ENCODE data around the gene FUT8. TPM values are rescaled to one million over a fixed set of nuclear protein-coding genes. Genes with fewer than 3 reads are reported as not detected.

The FUT8 gene
- total RNA-seq, 4 donors from 2014 or later = 7.9 to 27.5 (median 12.8) TPM

DNA sequence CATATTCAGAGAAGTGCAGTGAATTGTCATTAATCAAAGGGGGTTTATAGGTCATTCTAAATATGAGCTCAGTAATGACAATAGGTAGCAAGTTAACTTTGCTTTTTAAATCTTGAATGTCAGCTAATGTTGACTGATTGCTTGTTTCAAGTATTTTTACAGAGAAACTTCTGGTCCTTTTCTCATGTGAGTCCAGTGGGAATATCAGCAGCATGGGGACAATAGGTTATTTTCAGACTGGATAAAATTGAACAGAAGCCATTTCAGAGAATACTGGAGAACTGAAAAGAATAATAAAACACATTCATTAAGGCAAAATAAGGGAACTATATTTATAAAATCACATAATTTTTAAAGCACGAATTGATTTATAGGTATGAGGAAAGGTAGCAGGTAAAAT is 78.7 kb downstream of the FUT8 start:
- WGBS, 2 donors (ENCODE audit: low coverage in 1 of 2) = 82 to 91% methylated on average over 1 of the region's 1 CpG
- H3K27me3 ChIP-seq = no peaks in the 10 kb centered on the region
- H3K4me1 ChIP-seq = no peaks in the 10 kb centered on the region
- DNase-seq = no peak
- no peaks in the 10 kb centered on the region for H3K9me3 ChIP-seq
- no peaks in the 10 kb centered on the region for H3K36me3 ChIP-seq
- intact Hi-C loops (cut with DNase I; ENCODE audit: low total_unique reads) = no loop called here
- TF ChIP-seq, protein P1, sequence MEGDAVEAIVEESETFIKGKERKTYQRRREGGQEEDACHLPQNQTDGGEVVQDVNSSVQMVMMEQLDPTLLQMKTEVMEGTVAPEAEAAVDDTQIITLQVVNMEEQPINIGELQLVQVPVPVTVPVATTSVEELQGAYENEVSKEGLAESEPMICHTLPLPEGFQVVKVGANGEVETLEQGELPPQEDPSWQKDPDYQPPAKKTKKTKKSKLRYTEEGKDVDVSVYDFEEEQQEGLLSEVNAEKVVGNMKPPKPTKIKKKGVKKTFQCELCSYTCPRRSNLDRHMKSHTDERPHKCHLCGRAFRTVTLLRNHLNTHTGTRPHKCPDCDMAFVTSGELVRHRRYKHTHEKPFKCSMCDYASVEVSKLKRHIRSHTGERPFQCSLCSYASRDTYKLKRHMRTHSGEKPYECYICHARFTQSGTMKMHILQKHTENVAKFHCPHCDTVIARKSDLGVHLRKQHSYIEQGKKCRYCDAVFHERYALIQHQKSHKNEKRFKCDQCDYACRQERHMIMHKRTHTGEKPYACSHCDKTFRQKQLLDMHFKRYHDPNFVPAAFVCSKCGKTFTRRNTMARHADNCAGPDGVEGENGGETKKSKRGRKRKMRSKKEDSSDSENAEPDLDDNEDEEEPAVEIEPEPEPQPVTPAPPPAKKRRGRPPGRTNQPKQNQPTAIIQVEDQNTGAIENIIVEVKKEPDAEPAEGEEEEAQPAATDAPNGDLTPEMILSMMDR (IDR thresholded peaks at IDR 0.05) = no peak
- TF ChIP-seq POLR2A (IDR thresholded peaks at IDR 0.05) (no peak), POLR2AphosphoS5 (IDR thresholded peaks at IDR 0.05) (no peak), EP300 (IDR thresholded peaks at IDR 0.05; ENCODE audit: low read depth) (no peak)
- H3K27ac ChIP-seq = no peak overlapping the region
- in situ Hi-C loops (cut with MboI; ENCODE audit: low pct_ligation_motif_present in 1 of 4, low pct_unique_long_range_greater_than_20kb in 1 of 4, low sequenced_read_pairs in 3 of 4) = no loop called here
- H3K4me3 ChIP-seq = no peak overlapping the region

DNA sequence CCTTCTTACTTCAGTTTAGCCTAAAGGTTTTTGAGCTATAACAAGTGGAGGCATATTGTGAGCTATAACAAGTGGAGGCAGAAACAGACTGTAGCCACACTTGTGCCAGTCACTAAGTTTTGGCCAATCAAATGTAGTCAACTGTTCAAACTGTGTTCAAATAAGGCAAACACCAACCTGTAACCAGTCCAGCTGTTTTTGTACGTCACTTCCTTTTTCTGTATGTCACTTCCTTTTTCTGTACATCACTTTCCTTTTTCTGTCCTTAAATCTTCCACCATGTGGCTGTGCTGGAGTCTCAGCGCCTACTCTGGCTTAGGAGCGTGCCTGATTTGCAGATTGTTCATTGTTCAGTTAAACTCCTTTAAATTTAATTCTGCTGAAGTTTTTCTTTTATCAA is 79.7 kb downstream of the FUT8 start:
- intact Hi-C loops (cut with DNase I; ENCODE audit: low total_unique reads) = no loop called here
- Histone ChIP-seq H3K36me3 (no peaks in the 10 kb centered on the region), H3K27me3 (no peaks in the 10 kb centered on the region), H3K9me3 (no peaks in the 10 kb centered on the region), H3K27ac (no peak overlapping the region), H3K4me3 (no peak overlapping the region), H3K4me1 (no peaks in the 10 kb centered on the region)
- TF ChIP-seq EP300 (IDR thresholded peaks at IDR 0.05; ENCODE audit: low read depth) (no peak), POLR2AphosphoS5 (IDR thresholded peaks at IDR 0.05) (no peak), POLR2A (IDR thresholded peaks at IDR 0.05) (no peak)
- TF ChIP-seq, protein P1 (IDR thresholded peaks at IDR 0.05) = no peak
- in situ Hi-C loops (cut with MboI; ENCODE audit: low pct_ligation_motif_present in 1 of 4, low pct_unique_long_range_greater_than_20kb in 1 of 4, low sequenced_read_pairs in 3 of 4) = no loop called here
- no peak for DNase-seq
- 93 to 96% methylated on average over 3 of the region's 3 CpGs for WGBS, 2 donors (ENCODE audit: low coverage in 1 of 2)

DNA sequence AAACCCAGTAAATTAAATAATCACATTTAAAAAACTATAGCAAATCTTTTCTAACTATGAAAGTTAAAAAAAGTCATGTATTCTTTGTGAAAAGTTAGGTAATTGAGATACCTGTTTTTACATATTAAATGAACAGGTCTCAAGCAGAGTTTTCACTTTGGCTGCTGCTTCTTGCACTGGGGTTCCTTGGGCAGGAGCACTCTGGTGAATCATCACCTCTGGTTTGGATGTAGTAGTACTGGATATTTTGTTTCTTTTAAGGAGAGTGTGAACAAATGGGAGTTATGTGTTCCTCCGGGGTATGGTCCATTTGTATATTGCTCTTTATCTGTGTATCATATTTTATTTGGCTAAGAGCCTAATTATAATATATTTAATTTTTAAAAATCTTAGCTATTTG is 82.7 kb downstream of the FUT8 start:
- intact Hi-C loops (cut with DNase I; ENCODE audit: low total_unique reads) = no loop called here
- DNase-seq = no peak
- H3K9me3 ChIP-seq = no peaks in the 10 kb centered on the region
- H3K27me3 ChIP-seq = no peaks in the 10 kb centered on the region
- H3K36me3 ChIP-seq = no peaks in the 10 kb centered on the region
- H3K4me1 ChIP-seq = no peaks in the 10 kb centered on the region
- in situ Hi-C loops (cut with MboI; ENCODE audit: low pct_ligation_motif_present in 1 of 4, low pct_unique_long_range_greater_than_20kb in 1 of 4, low sequenced_read_pairs in 3 of 4) = no loop called here
- H3K4me3 ChIP-seq = no peak overlapping the region
- TF ChIP-seq, protein P1 (IDR thresholded peaks at IDR 0.05) = no peak
- TF ChIP-seq POLR2A (IDR thresholded peaks at IDR 0.05) = no peak
- 77 to 80% methylated on average over 1 of the region's 1 CpG for WGBS, 2 donors (ENCODE audit: low coverage in 1 of 2)
- no peak overlapping the region for H3K27ac ChIP-seq

DNA sequence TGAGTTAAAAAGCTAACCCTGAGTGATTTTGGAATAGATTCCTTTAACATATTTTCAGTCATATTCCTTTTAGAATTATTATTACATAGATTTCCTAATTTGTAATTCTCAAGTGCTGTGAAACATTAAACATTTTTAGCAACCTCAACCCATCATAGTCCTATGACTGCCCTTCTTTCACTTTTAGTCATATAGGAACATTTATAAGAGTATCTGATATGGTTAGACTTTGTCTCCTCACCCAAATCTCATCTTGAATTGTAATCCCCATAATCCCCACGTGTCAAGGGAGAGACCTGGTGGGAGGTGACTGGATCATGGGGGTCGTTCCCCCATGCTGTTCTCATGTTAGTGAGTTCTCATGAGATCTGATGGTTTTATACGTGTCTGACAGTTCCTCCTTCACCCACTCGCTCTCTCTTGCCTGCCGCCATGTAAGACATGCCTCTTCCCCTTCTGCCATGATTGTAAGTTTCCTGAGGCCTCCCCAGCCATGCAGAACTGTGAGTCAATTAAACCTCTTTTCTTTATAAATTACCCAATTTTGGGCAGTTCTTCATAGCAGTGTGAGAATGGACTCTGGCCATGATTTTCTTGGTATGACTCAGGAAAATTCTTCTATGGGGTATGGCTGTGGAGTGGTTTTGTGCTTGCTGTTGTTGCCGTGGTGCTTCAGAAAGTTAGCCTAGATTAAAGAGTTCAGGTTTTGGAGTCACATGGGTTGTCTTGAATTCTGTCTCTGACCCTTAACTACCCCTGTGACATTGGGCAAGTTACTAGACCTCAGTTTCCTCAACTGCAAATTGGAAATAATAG is 83.9 kb downstream of the FUT8 start:
- Histone ChIP-seq H3K9me3 (no peaks in the 10 kb centered on the region), H3K27ac (no peak overlapping the region), H3K27me3 (no peaks in the 10 kb centered on the region), H3K4me1 (no peaks in the 10 kb centered on the region), H3K36me3 (no peaks in the 10 kb centered on the region), H3K4me3 (no peak overlapping the region)
- WGBS, 2 donors (ENCODE audit: low coverage in 1 of 2) = 88 to 100% methylated on average over 2 to 6 of the region's 6 CpGs
- no peak for TF ChIP-seq POLR2A (IDR thresholded peaks at IDR 0.05)
- TF ChIP-seq POLR2AphosphoS5 (IDR thresholded peaks at IDR 0.05) = no peak
- TF ChIP-seq, protein P1 (IDR thresholded peaks at IDR 0.05) = no peak
- no peak for TF ChIP-seq EP300 (IDR thresholded peaks at IDR 0.05; ENCODE audit: low read depth)
- in situ Hi-C loops (cut with MboI; ENCODE audit: low pct_ligation_motif_present in 1 of 4, low pct_unique_long_range_greater_than_20kb in 1 of 4, low sequenced_read_pairs in 3 of 4) = no loop called here
- intact Hi-C loops (cut with DNase I; ENCODE audit: low total_unique reads) = no loop called here
- no peak for DNase-seq
